NK-92 (cell line): ENCODE results near the gene SCAF4.
"Not testable (repeated sequence)": the region's sequence is repeated elsewhere in the genome, so short reads cannot be mapped to it uniquely, and the experiment has no call there.

Experiments used
- DNase-seq: peaks from one replicate; lab custom pipeline; 2025; ENCODE audit not compliant: unreplicated experiment; lab: John Stamatoyannopoulos, UW

Gene SCAF4

GRCh38 chr21:31654340-31654739 is 77.6 kb downstream of the SCAF4 start:
- DNase-seq = no peak

DNA sequence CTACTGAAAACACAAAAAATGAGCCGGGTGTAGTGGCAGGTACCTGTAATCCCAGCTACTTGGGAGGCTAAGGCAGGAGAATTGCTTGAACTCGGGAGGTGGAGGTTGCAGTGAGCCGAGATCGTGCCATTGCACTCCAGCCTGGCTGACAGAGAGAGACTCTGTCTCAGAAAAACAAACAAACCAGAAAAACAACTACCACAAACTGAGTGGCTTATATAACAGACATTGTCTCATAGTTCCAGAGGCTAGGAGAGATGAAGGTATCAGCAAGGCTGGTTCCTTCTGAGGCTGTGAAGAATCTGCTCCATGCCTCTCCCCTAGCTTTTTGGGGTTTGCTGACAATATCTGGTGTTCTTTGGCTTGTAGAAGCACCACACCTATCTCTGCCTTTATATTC is 80.4 kb downstream of the SCAF4 start:
- not testable (repeated sequence) for DNase-seq

DNA sequence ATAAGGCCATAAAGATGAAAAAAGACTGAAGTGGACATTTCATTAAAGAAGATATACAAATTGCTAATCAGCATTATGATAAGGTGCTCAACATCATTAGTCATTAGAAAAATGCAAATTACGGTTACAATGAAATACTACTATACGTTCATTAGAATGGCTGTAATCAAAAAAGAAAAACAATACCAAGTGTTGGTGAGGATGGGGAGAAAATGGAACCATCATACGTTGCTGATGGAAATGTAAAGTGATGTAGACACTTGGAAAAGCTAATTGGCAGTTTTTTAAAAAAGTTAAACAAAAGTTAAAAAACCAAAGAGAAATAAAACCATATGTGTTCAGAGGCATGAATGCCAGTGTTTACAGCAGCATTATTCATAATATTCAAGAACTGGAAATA is 81.0 kb downstream of the SCAF4 start:
- no peak for DNase-seq

GRCh38 chr21:31647650-31648049 is 84.3 kb downstream of the SCAF4 start:
- DNase-seq = no peak

DNA sequence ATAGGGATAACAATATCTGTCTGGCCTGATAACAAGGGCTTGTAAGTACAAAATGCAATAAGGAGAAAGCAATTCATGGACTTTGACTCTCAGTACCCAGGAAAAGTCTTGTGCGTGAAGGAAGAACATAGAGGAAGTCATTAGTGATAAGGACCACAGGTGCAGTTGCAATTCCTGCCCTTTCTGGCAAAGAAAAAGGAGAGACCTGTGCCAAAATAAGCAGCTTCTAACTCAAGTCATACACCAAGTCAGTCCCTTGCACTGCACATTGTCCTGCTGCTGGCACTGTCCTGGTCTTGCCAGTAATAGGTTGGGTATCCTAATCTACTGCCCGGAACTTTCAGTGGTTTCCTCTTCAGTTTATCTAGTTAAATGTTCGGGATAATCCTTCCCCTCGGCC is 87.3 kb downstream of the SCAF4 start:
- no peak for DNase-seq

DNA sequence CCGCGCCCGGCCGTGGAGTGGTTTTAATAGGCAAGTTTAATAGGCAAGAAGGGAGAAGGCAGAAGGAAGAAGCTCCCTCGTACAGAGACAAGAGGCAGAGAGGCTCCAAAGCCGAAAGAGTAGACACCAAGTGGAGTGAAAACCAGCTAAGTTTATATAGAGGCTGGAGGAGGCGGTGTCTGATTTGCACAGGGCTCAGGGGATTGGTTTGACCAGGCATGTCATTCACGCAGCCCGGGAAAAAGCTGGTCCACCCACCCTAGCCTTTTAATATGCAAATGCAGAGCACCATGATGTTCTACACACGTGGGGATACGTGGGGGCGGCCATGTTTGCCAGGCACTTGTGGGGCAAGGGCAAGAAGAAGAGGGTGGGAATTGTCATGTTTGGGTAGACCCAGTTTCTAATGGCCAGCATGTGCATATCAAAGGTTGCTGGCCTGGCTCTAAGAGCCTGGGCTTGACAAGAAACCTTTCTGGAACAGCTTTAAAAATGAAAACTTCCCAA is 90.4 kb downstream of the SCAF4 start:
- no peak for DNase-seq

DNA sequence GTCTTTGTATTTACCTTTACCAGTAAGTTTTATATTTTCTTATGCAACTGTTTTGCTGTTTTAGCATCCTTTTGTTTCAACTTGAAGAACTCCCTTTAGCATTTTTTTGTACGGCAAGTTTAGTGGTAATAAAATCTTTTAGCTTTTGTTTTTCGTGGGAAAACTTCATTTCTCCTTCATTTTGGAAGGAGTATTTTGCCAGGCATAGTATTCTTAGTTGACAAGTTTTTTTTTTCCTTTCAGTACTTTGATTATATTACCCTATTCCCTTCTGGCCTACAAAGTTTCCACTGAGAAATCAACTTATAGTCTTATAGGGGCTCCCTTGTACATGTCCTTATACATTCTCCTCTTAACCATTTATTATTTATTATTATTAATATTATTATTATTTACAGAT is 95.0 kb downstream of the SCAF4 start:
- DNase-seq = no peak

DNA sequence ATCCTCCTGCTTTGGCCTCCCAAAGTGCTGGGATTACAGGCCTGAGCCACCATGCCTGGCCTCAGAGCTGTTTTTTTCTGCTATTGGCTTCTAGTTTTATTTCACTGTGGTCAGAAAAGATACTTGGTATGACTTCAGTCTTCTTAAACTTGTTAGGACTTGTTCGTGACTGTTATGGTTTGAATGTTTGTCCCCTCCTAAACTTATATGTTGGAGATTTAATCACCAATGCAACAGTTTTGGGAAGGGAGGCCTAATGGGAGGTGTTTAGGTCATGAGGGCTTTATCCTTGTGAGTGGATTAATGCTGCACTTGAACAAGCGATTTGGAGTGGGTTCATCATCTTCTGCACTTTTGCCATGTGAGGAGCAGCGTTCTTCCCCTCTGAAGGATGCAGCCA is 96.9 kb downstream of the SCAF4 start:
- no peak for DNase-seq

DNA sequence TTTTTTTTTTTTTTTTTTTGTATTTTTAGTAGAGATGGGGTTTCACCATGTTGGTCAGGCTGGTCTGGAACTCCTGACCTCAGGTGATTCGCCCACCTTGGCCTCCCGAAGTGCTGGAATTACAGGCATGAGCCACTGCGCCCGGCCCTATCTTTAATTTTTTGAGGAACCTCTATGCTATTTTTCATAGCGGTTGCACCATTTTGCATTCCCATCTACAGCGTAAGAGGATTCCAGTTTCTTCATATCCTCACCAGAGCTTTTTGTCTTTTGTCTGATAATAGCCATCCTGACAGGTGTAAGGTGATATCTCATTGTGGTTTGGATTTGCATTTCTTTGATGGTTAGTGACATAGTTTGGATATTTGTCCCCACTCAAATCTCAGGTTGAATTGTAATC is 100.0 kb downstream of the SCAF4 start:
- not testable (repeated sequence) for DNase-seq

- no peak for DNase-seq
Observed at GRCh38 chr21:31629972-31630711, 101.8 kb downstream of the SCAF4 start.

DNA sequence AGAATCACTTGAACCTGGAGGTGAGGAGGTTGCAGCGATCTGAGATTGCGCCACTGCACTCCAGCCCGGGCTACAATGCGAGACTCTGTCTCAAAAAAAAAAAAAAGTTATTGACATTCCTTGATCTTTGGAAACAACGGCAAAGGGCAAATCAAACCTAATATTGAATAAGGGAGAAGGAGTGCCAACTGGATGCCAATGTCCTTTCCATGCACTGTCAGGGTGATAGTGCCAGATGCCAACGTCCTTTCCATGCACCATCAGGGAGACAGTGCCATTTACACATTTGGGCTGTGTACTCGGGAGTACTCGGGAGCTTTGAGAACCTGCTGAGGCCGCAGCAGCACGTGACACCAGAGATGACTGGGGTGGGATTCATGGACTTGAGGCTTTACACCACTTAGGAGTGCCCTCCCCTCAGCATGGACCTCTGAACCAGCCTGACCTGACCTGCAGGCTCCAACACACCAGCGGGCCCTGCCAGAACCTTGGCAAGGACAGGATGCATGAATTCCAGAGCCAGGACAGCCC is 106.9 kb downstream of the SCAF4 start:
- no peak for DNase-seq

DNA sequence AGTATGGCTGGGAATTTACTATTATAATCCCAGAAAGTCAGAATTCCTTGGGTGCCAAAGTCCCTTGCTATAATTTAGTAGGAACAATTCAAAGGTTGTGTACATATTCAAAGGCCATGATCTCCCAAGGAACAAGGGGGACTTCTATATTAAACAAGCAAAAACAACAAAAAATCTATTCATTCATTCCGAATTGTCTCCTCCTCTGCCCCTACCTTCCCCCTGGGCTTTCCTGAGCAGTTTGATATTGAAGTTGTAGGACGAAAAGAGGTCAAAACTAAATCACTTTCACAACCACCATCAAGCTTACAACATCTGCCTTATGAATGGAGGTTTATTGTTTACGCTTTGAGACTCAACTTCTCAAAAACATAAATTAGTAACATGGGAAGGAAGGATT is 107.7 kb downstream of the SCAF4 start:
- DNase-seq = no peak

- DNase-seq = no peak
Observed at GRCh38 chr21:31623664-31624063, 108.3 kb downstream of the SCAF4 start.

DNA sequence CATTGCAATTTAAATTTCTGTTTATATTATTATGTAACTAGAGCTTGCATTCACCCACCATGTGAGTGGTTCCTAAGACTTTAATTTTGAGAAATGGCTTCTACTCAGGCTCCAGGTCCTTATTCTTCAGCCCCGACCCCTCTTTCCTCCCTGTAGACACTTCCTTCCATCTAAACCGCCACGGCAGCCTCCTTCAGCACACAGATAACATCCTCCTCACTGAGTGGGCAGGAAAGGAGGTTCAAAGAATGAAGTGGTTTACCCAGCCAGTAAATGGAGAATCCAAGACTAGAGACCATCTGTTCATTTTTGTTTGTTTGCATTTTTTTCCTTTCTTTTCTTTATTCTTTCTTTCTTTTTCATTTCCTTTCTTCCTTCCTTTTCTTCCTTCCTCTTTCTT is 109.5 kb downstream of the SCAF4 start:
- no peak for DNase-seq
